Parathyroid adenoma (tissue), 2 donors: ENCODE measurements around the gene IQSEC3.
"Not testable (repeated sequence)": the region's sequence is repeated elsewhere in the genome, so short reads cannot be mapped to it uniquely, and the experiment has no call there.

Experiments
- H2AFZ ChIP-seq: fragments of 300-600 bp; sonication (generic); one replicate; pipeline ENCODE4 v1.7.0; 2017; ENCODE audit warnings: antibody characterized with exemption, mild to moderate bottlenecking
- H3K27ac ChIP-seq: fragments of 300-600 bp; sonication (generic); one replicate; pipeline ENCODE4 v1.7.0; 2017
- H3K27me3 ChIP-seq: fragments of 300-600 bp; sonication (generic); one replicate; pipeline ENCODE4 v1.7.0; 2017; ENCODE audit warnings: low read length; ENCODE audit not compliant: control insufficient read depth, insufficient read depth
- H3K36me3 ChIP-seq: fragments of 300-600 bp; sonication (generic); one replicate; pipeline ENCODE4 v1.7.0; 2017; ENCODE audit warnings: low read length; ENCODE audit not compliant: control insufficient read depth, insufficient read depth
- H3K4me1 ChIP-seq: fragments of 300-600 bp; sonication (generic); one replicate; pipeline ENCODE4 v1.7.0; 2017; ENCODE audit warnings: control low read depth
- H3K4me2 ChIP-seq: fragments of 300-600 bp; sonication (generic); one replicate; pipeline ENCODE4 v1.7.0; 2017; ENCODE audit warnings: low read length
- H3K4me3 ChIP-seq: fragments of 300-600 bp; sonication (generic); one replicate; pipeline ENCODE4 v1.7.0; 2017; ENCODE audit warnings: low read depth, low read length
- H3K79me2 ChIP-seq: fragments of 300-600 bp; sonication (generic); one replicate; pipeline ENCODE4 v1.7.0; 2017; ENCODE audit warnings: control low read depth
- H3K9ac ChIP-seq: fragments of 300-600 bp; sonication (generic); one replicate; pipeline ENCODE4 v1.7.0; 2017; ENCODE audit warnings: mild to moderate bottlenecking
- H3K9me3 ChIP-seq: fragments of 300-600 bp; sonication (generic); one replicate; pipeline ENCODE4 v1.7.0; 2017; ENCODE audit warnings: low read length; ENCODE audit not compliant: control insufficient read depth
- TF ChIP-seq, protein P1 (sequence below): fragments of 300-600 bp; sonication (generic); IDR thresholded peaks from one replicate; pipeline ENCODE4 v1.7.0; 2017; ENCODE audit warnings: antibody characterized with exemption, mild to moderate bottlenecking
- donor health status: primary hyperparathyroidism.

IQSEC3 gene

DNA sequence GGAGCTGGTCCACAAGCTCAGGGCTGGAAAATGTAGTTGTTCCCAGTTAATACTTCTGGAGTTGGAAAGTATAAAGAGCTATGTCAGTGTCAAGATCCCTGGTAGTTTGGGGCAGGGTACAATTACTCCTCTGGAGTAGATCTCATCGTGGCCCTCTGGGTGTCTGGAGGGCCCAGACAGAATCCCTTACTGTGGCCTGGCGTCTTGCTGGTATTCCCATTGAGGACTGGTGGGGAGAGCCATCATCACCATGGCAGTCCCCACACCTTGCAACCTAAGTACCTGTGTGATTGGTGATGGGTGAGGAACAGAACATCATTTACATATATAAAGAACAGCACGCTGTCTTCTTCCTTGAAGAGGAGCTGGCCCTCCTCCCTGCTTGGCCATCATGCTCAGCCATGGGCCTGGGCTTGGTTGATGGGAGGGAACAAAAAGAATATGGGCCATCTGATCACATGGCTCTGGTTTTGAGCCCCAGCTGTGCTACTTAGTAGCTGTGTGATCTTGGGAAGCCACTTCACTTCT lies 18.8 kb upstream of the IQSEC3 start:
- not testable (repeated sequence) for H3K27ac ChIP-seq, H3K27me3 ChIP-seq, H3K4me2 ChIP-seq, H3K9ac ChIP-seq, H2AFZ ChIP-seq, H3K4me1 ChIP-seq, H3K9me3 ChIP-seq, H3K79me2 ChIP-seq, H3K36me3 ChIP-seq, H3K4me3 ChIP-seq

DNA sequence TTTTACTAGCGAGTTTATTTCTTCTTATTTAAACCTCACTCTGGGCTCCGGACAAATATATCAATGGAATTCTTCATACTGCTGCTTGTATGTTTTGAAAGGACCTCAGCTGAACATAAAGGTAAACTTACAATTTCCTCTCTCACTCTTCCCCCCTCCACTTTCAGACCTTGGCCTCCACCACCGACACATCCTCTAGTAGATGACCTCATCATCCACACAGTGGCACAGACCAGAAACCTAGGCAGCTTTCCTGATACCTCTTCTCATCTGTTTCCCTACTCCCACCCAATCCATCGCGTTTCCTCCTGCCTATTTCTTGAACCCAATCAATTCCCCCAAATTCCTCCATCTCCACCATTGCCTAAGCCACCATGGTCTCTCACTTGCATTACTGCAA lies 17.4 kb upstream of the IQSEC3 start:
- not testable (repeated sequence) for H3K36me3 ChIP-seq, H3K79me2 ChIP-seq, H3K4me1 ChIP-seq, H3K9ac ChIP-seq, H2AFZ ChIP-seq, H3K4me3 ChIP-seq, H3K4me2 ChIP-seq, H3K27ac ChIP-seq, H3K27me3 ChIP-seq, H3K9me3 ChIP-seq

DNA sequence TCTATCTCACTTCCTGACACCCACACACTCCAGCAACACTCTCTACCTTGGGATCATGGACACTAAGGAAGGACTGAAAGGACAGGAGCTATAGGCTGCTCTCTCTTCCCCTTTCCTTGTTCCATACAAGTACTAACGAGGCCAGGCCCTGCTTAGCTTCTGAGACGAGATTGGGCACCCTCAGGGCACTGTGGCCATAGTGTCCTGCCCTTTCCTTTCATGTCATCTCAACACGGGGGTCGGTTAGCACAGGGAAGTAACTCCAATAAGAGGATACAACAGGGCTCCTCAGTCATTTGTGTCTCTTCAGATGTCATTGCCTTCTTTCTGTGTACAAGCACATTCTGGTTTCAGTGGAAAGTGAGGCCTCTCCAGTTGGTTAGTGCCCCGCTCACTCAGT lies 15.5 kb upstream of the IQSEC3 start:
- not testable (repeated sequence) for H3K36me3 ChIP-seq, H3K27me3 ChIP-seq, H3K9me3 ChIP-seq, H3K4me1 ChIP-seq, H3K79me2 ChIP-seq, H3K27ac ChIP-seq, H2AFZ ChIP-seq, H3K9ac ChIP-seq, H3K4me3 ChIP-seq, H3K4me2 ChIP-seq

DNA sequence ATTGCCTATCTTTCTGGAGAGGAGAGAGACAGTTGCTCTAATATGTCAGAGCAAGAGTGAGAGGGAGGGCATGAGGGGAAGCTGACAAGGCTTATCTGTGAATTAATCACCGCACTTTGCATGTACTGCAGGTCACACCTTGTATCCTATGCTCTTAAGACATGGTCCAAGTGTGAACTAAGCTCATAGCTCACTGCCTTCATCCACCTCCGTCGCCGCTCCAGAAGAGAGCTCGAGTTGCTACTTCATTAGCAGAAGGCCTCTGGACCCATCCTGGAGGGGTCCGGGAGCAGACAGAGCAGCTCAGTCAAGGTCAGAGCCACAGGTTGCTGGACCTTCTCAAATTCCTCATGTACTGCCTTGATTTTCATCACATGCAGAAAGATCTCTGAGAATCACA lies 14.6 kb upstream of the IQSEC3 start:
- not testable (repeated sequence) for H3K27ac ChIP-seq, H3K27me3 ChIP-seq, H3K4me3 ChIP-seq, H3K36me3 ChIP-seq, H3K9me3 ChIP-seq, H3K4me2 ChIP-seq, H3K79me2 ChIP-seq, H3K9ac ChIP-seq, H3K4me1 ChIP-seq, H2AFZ ChIP-seq

DNA sequence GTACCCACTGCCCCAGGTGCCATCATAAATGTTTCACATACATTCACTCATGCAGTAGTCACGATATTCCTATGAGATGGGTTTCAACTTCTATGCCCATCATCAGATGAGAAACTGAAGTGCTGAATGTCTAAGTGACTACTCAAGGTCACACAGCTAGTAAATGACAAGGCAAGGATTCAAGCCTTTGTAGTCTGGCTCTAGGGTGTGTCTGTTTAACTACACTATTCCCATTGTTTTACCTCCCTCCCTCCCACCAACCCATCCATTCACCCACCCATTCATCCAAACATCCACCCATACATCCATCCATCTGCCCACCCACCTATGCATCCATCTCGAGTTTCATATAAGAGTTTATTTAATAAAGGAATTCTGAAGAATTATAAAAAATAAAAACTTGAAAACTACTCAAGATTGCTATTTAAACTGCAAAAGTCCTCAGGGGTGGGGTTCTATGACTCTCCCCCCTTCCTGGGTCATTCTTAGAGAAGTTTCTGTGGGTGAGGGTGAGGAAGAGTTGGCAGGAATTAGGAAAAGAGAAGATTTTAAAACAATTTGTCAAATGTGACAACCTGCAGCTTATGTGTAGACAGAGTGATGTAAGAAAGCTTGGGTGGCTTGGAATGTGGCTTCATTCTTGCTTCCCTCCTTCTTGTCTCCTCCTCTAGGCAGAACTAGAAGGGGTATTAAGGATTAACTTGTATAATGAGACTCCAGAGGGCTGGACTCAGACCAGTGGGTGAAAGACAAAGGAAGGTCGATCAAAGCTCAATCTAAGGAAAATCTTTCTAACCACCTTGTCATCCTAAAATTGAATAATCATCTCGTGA lies 13.4 kb upstream of the IQSEC3 start:
- H3K9me3 ChIP-seq, H3K27me3 ChIP-seq: not testable (repeated sequence)

DNA sequence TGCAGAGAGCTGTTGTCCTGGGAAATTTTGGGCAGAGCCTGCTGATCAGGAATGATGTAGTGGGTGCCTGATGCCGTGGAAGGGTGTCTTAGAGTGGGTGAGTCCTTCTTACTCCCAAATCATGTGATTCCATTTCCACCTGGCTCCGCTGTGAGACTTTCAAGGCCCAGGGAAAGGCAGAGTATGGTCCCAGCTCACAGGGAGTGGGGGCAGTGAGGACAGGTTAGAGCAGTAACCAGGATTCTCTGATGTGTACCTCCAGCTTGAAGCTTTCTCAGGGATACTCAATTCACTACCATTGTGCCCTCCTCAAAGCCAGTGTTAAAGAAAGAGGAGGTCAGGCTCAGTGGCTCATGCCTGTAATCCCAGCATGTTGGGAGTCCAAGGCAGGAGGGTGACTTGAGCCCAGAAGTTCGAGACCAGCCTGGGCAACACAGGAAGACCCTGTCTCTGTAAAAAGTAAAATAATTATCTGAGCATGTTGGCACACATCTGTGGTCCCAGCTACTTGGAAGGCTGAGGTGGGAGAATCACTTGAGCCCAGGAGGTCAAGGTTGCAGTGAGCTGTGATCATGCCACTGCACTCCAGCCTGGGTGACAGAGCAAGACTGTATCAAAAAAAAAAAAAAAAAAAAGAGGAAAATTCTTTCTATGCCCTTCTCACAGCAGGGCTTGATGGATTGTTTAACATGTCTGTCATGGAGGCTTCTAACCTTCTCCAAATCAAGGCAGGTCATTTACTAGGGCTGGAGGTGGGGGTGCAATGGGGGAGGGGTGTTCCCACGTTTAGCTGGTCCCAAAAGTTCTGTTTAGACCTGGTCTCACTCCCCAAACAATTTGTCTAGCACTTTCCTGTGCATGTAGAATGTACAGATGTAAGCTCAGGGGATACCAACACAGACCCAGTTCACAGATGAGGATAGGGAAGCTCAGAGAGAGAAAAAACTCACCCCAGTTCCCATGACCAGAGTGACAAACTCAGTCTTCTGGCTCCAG lies 12.5 kb upstream of the IQSEC3 start:
- Histone ChIP-seq H3K9me3 (no peaks in the 10 kb centered on the region), H3K4me2 (no peak overlapping the region), H3K27me3 (no peaks in the 10 kb centered on the region), H2AFZ (no peak overlapping the region), H3K4me3 (no peak overlapping the region), H3K79me2 (no peaks in the 10 kb centered on the region), H3K36me3 (no peaks in the 10 kb centered on the region), H3K9ac (no peak overlapping the region), H3K4me1 (no peaks in the 10 kb centered on the region), H3K27ac (no peak overlapping the region)
- TF ChIP-seq, protein P1, sequence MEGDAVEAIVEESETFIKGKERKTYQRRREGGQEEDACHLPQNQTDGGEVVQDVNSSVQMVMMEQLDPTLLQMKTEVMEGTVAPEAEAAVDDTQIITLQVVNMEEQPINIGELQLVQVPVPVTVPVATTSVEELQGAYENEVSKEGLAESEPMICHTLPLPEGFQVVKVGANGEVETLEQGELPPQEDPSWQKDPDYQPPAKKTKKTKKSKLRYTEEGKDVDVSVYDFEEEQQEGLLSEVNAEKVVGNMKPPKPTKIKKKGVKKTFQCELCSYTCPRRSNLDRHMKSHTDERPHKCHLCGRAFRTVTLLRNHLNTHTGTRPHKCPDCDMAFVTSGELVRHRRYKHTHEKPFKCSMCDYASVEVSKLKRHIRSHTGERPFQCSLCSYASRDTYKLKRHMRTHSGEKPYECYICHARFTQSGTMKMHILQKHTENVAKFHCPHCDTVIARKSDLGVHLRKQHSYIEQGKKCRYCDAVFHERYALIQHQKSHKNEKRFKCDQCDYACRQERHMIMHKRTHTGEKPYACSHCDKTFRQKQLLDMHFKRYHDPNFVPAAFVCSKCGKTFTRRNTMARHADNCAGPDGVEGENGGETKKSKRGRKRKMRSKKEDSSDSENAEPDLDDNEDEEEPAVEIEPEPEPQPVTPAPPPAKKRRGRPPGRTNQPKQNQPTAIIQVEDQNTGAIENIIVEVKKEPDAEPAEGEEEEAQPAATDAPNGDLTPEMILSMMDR = no peak

More for the DNA sequence above, 13.4 kb upstream of the IQSEC3 start:
- not testable (repeated sequence) for H3K4me1 ChIP-seq, H2AFZ ChIP-seq, H3K36me3 ChIP-seq, H3K9ac ChIP-seq, H3K4me2 ChIP-seq, H3K79me2 ChIP-seq, H3K27ac ChIP-seq, H3K4me3 ChIP-seq
